WERI-Rb-1 (cell line): ENCODE data around the gene HOXA4.
A peak's percentile ranks its signal among the peaks of the same experiment; 100 is the strongest.

Experiments
- DNase-seq: peaks from one replicate; pipeline ENCODE4 v3.0.0-alpha.2; 2020
- H3K27ac ChIP-seq: fragments of 250-450 bp; sonication (Bioruptor Pico); 2 replicates; pipeline ENCODE4 v1.5.1; 2020; ENCODE audit warnings: mild to moderate bottlenecking, moderate library complexity
- H3K27me3 ChIP-seq: fragments of 250-450 bp; sonication (Bioruptor Pico); 2 replicates; pipeline ENCODE4 v1.5.1; 2021; ENCODE audit warnings: mild to moderate bottlenecking, low read depth, moderate library complexity; ENCODE audit not compliant: insufficient read depth, severe bottlenecking
- H3K36me3 ChIP-seq: fragments of 250-450 bp; sonication (Bioruptor Pico); 2 replicates; pipeline ENCODE4 v1.5.1; 2020; ENCODE audit warnings: mild to moderate bottlenecking, moderate library complexity
- H3K4me3 ChIP-seq: 2 replicates; pipeline ENCODE4 v1.5.1; 2011; ENCODE audit warnings: low read depth, mild to moderate bottlenecking, control low read depth, low read length
- H3K9me3 ChIP-seq: fragments of 250-450 bp; sonication (Bioruptor Pico); 2 replicates; pipeline ENCODE4 v1.5.1; 2021; ENCODE audit warnings: mild to moderate bottlenecking, moderate library complexity; ENCODE audit not compliant: severe bottlenecking
- TF ChIP-seq, protein P1 (sequence below): IDR thresholded peaks from 2 replicates; pipeline ENCODE4 v1.5.1; 2011; ENCODE audit warnings: low read depth, mild to moderate bottlenecking, control low read depth, inconsistent platforms, low read length

HOXA4 gene

DNA sequence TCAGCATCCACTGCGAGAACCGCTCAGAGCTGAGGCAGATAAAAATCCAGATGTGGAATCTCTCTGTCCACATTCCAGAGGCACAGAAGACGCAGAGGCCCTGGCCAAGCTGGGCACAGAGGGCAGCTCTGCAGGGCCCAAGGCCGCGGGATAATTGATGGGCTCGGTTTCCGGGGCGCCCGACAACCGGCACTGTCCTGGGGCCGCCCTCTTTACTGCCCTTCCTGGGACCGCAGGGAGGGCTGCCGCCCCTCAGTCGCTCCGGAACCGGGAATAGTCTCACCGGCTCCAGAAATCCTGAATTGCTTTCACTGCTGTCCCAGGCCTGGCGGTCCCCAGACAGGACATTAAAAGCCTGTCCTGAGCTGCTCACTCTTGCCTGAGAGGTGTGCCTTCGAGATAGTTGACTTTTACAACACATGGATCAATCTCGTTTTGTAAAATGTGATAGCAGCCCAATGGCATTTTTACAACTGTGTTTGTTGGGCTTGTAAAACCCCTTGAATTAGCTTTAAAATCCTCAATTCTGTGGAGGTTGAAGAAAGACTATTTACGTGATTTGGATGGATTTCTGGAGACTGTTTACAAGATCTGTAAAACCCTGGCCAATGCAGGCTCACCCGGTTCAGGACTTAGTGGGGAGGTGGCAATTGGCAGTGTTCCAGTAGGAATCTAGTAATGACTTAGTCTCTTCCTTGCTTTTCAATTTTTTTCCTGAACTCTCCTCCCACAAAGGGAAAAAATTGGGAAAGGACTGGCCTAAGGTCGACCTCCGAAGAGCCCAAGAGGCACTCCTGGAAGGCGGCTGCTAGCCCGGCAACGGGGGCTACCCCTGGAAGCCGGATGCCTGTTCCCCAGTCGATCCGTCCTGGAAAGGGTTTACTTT lies 18.4 kb upstream of the HOXA4 start:
- H3K36me3 ChIP-seq = no peaks in the 10 kb centered on the region
- TF ChIP-seq, protein P1, sequence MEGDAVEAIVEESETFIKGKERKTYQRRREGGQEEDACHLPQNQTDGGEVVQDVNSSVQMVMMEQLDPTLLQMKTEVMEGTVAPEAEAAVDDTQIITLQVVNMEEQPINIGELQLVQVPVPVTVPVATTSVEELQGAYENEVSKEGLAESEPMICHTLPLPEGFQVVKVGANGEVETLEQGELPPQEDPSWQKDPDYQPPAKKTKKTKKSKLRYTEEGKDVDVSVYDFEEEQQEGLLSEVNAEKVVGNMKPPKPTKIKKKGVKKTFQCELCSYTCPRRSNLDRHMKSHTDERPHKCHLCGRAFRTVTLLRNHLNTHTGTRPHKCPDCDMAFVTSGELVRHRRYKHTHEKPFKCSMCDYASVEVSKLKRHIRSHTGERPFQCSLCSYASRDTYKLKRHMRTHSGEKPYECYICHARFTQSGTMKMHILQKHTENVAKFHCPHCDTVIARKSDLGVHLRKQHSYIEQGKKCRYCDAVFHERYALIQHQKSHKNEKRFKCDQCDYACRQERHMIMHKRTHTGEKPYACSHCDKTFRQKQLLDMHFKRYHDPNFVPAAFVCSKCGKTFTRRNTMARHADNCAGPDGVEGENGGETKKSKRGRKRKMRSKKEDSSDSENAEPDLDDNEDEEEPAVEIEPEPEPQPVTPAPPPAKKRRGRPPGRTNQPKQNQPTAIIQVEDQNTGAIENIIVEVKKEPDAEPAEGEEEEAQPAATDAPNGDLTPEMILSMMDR = no peak
- H3K27ac ChIP-seq = no peak overlapping the region
- DNase-seq = peak; percentile 5
- peaks cover 57% of the 10 kb centered on the region for H3K27me3 ChIP-seq
- H3K4me3 ChIP-seq = 0 out of 2 replicates have a peak overlapping the region, but pooled peaks have one; percentile 56
- H3K9me3 ChIP-seq = no peaks in the 10 kb centered on the region

GRCh38 chr7:27148031-27148755 lies 17.6 kb upstream of the HOXA4 start:
- TF ChIP-seq, protein P1 = no peak
- no peaks in the 10 kb centered on the region for H3K36me3 ChIP-seq

GRCh38 chr7:27147199-27148030 lies 16.9 kb upstream of the HOXA4 start, which contains the start of gene HOXA6:
HOXA6 (minus strand) TSS chr7:27147774; CDS start chr7:27147749, 25 bp downstream.
- peak; percentile 5 for DNase-seq
- TF ChIP-seq, protein P1 = no peak
- no peaks in the 10 kb centered on the region for H3K36me3 ChIP-seq
- peaks cover 59% of the 10 kb centered on the region for H3K27me3 ChIP-seq
- no peak within 1 kb of the TSS for H3K4me3 ChIP-seq
- no peaks in the 10 kb centered on the region for H3K9me3 ChIP-seq
- no peak within 1 kb of the TSS for H3K27ac ChIP-seq

More at GRCh38 chr7:27148031-27148755, 17.6 kb upstream of the HOXA4 start:
- Histone ChIP-seq H3K4me3 (no peak overlapping the region), H3K9me3 (no peaks in the 10 kb centered on the region), H3K27me3 (peaks cover 59% of the 10 kb centered on the region), H3K27ac (no peak overlapping the region)
- no peak for DNase-seq

DNA sequence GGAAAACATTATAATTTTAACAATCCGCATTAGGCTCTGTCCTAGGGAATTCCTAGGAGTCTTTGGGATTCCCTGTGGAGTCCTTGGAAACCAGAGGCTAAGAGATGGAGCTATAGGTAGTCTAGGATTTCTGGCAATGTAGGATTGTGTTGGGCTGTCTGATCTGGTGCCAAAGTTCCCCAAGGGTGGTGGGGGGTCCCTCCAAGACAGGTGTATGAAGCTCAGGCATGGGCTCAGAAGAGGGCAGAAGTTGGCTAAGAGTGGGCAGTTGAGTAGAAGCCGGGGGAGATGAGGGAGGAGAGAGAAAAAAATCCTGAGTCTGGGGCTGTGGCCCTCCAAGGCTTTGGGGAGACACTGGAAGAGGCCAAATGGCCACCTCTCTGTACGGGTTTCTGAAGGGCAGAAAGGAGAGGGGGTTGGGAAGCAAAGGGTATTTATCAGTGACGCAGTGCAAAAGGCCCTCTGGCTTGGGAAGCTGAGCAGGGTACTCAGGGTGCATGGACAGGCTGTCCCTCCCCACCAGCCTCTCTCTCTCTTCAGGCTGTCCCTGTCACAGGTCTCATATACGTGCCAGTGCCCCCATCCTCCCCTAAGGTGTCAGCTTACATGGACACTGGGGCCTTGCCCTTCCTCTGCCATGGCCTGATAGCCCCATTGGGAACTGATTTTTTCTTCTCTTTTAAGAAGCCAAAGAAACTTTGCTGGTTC lies 16.1 kb upstream of the HOXA4 start:
- no peak overlapping the region for H3K27ac ChIP-seq

More for the DNA sequence above, 16.1 kb upstream of the HOXA4 start:
- Histone ChIP-seq H3K36me3 (no peaks in the 10 kb centered on the region), H3K9me3 (no peaks in the 10 kb centered on the region), H3K27me3 (peaks cover 58% of the 10 kb centered on the region), H3K4me3 (no peak overlapping the region)
- TF ChIP-seq, protein P1 = no peak
- no peak for DNase-seq
